Right kidney (tissue), 1 donor: ENCODE data around the gene WDR53.
"Not testable (repeated sequence)": the region's sequence is repeated elsewhere in the genome, so short reads cannot be mapped to it uniquely, and the experiment has no call there.

ENCODE experiments used
- DNase-seq: peaks from one replicate; pipeline ENCODE4 v3.0.0-alpha.2; 2016

The WDR53 gene

DNA sequence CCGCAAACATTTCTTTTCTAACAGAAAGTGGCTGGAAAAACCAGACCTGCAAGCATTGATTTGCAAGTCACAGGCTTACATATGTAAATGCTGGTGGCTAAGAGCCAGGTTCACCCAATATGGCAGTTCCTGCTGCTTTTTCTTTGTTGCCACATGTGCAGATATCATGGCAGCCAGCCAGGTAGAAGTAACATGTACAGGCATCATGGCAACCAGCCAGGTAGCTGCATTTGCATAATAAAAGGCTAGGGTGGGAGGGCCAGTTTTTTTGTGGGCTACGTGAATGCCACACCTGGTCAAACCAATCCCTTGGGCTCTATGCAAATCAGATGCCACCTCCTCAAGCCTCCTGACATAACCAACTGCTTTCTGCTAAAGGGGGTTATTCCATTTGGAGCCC lies 50.4 kb downstream of the WDR53 start:
- no peak for DNase-seq

DNA sequence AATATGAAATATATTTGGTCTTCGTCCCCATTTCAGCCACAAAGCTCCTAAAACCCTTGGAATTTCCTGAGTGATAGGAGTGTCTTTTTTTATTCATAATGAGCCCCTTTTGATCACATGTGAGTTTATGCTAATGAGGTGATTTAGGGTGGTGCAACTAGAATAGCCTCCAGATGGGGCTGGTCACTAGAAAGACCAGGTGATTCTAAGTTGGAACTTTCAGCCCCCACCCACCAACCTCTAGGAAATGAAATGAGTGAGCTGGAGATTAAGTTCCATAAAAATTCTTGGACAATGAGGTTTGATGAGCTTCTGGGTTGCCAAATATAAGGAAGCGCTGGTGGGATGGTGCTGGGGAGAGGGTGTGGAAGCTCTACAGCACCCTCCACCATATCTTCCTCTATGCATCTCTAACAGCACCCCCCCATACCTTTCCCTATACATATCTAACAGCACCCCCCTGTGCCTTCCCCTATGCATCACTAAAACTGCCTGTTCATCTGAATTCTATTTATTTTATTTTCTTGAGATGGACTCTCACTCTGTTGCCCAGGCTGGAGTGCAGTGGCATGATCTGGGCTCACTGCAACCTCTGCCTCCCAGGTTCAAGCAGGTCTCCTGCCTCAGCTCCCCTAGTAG lies 51.1 kb downstream of the WDR53 start:
- DNase-seq, result no peak

DNA sequence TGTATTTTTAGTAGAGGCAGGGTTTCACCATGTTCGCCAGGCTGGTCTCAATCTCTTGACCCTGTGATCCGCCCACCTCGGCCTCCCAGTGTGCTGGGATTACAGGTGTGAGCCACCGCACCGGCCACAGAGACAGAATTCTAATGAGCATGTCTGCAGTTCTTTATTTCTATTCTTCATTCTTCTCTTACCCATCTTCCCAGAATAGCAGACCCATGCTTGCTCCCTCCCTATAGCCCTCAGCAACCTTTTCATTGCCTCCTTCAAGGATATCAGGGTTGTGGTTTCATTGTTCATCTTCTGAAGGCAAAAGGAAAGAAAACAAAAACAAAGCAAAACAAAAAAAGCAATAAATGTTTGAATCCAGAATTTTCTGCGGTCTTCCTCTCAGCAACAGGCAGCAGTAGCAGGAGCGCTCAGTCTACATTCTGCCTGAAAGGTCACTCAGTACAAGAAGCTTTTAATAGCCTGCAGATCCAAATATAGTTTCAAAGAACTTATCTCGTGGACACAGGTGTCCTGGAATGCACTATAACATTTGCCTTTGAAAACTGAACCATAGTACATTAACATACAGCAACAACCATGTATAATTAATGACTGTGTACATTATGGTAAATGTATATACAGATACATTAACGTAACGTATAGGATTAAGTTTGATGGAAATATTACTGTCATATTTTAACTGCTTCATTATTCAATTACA lies 53.3 kb downstream of the WDR53 start, which contains the start of gene SMCO1:
TSS of gene SMCO1 (minus strand) at position 434 of the 709 bp plus-strand sequence. CDS start at position 297, 137 bp downstream.
- no peak for DNase-seq

DNA sequence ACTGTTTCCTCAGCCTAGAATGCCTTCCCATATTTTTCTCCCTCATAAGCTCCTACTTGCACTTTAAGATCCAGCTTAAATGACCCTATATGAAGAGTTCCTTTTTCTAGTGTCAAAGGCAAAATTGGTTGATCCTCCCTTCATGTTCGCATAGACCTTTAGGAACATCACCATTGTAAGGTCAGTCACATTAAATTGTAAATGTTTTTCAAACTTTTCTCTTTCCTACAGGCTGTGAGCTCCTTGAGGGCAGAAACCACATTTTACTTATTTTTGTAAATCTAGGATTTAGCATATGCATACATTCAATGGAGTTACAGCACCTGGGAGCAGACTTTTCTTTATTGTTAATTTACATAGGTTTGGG lies 54.0 kb downstream of the WDR53 start:
- DNase-seq, result no peak

DNA sequence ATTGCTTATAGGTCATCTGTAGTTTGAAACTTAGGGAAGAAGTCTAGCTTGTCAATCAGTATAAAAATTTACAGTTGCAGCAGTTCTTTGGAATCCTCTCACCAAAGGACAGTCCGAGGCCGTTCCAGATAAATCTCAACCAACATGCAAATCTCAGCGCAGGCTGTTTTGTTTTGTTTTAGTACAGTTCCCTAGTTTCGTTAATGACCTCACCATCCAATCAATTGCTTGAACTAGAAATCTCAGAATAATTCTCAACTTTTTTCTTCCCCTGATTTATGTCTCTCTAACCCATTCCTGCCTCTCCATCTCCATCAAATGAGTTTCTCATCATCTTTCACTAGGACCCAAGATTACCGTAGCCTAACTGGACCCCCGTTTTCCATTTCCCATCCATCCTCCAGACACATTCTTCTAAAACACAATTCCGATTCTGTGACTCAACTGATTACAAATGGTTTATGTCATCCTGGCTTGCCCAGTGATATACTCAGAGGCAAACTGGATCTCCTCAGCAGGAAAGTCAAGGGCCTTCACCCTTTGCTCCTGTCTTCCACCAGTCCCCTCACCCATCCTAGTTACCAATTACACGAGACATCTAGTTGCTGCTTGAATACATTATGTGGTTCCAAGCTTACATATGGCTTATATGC lies 54.5 kb downstream of the WDR53 start:
- DNase-seq, result no peak

DNA sequence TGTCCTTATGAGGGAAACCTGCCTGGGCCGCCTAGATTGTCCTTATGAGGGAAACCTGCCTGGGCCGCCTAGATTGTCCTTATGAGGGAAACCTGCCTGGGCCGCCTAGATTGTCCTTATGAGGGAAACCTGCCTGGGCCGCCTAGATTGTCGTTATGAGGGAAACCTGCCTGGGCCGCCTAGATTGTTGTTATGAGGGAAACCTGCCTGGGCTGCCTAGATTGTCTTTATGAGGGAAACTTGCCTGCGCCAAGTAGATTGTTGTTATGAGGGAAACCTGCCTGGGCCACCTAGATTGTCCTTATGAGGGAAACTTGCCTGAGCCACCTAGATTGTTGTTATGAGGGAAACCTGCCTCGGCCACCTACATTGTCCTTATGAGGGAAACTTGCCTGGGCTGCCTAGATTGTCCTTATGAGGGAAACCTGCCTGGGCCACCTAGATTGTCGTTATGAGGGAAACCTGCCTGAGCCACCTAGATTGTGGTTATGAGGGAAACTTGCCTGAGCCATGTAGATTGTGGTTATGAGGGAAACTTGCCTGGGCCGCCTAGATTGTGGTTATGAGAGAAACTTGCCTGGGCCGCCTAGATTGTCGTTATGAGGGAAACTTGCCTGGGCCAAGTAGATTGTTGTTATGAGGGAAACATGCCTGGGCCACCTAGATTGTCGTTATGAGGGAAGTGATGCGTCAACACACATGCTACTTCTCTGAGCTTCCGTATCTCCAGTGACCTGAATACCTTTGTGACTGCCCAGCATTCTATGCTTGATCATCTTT lies 56.5 kb downstream of the WDR53 start:
- DNase-seq, result not testable (repeated sequence)

DNA sequence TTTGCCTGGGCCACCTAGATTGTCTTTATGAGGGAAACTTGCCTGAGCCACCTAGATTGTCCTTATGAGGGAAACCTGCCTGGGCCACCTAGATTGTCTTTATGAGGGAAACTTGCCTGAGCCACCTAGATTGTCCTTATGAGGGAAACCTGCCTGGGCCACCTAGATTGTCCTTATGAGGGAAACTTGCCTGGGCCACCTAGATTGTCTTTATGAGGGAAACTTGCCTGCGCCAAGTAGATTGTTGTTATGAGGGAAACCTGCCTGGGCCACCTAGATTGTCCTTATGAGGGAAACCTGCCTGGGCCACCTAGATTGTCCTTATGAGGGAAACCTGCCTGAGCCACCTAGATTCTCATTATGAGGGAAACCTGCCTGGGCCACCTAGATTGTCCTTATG lies 57.2 kb downstream of the WDR53 start:
- not testable (repeated sequence) for DNase-seq

DNA sequence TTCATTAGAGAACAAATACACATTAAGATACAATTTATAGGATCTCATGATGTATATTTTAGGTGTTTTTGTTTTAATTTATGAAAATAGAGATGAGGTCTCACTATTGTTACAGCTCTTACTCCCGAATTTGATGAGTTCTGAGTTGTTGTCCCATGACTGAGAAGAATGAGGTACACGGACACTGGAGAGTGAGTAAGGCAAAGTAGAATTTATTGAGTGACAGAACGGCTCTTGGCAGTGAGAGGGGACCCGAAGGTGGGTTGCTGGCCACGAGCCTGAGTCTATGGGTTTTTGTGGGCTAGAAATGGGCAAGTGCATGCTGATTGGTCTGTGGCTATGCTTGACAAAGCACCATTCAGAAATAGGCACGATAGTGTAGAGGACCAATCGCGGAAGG lies 61.7 kb downstream of the WDR53 start:
- no peak for DNase-seq

DNA sequence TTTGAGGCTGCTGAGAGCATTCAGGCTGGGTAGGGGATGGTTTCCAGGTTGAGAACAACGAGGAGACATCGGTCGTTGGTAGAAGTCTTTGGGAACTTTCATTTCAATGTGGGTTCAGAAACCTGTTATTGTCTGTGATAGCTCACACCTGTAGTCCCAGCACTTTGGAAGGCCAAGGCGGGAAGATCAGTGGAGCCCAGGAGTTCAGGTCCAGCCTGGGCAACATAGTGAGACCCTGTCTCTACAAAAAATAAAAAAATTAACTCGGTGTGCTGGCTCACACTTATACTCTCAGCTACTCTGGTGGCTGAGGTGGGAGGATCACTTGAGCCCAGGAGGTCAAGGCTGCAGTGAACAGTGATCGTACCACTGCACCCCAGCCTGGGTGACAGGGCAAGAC lies 63.8 kb downstream of the WDR53 start:
- DNase-seq, result no peak
